Cardiac muscle cell (in vitro differentiated cells and primary cell): ENCODE data around the gene TMEM106B. TPM values are rescaled to one million over a fixed set of nuclear protein-coding genes. Genes with fewer than 3 reads are reported as not detected.

Experiments
- DNase-seq, 2 donors: peaks; one replicate each; pipeline versions ENCODE4 v3.0.0 to v3.0.0-alpha.2; 2010 to 2017; ENCODE audit warnings: low read depth in 1 of 2, low spot score in 1 of 2
- H3K27ac ChIP-seq: fragments of 200-600 bp; sonication (generic); 2 replicates; pipeline ENCODE4 v1.5.1; 2016
- H3K27me3 ChIP-seq: fragments of 200-600 bp; sonication (generic); 2 replicates; pipeline ENCODE4 v1.6.0; 2016; ENCODE audit warnings: control low read depth
- H3K36me3 ChIP-seq: fragments of 200-600 bp; sonication (generic); 2 replicates; pipeline ENCODE4 v1.5.1; 2016; ENCODE audit warnings: control low read depth
- H3K4me1 ChIP-seq: fragments of 200-600 bp; sonication (generic); 2 replicates; pipeline ENCODE4 v1.8.1; 2017; ENCODE audit warnings: low read depth, mild to moderate bottlenecking, mixed run types
- H3K4me3 ChIP-seq: fragments of 200-600 bp; sonication (generic); 2 replicates; pipeline ENCODE4 v1.5.1; 2016; ENCODE audit warnings: mild to moderate bottlenecking
- H3K9me3 ChIP-seq: fragments of 200-600 bp; sonication (generic); 2 replicates; pipeline ENCODE4 v1.5.1; 2017; ENCODE audit warnings: low read depth, mild to moderate bottlenecking, control low read depth
- polyA plus RNA-seq: library from polyadenylated mRNA; unstranded; fragments of >200 nt; fragmentation: Nextera tagmentation; extraction: Ambion mirVana; gene quantifications from 2 replicates; pipeline ENCODE4 v1.2.1, GENCODE V29; 2016
- total RNA-seq: library from RNA; depleted of rRNA; stranded (reverse); fragments of >200 nt; gene quantifications from 2 replicates; pipeline ENCODE4 v1.2.3, GENCODE V29; 2016
- TF ChIP-seq, protein P1 (sequence below): IDR thresholded peaks from 2 replicates; pipeline ENCODE4 v1.5.1; 2012; ENCODE audit warnings: low read depth, mild to moderate bottlenecking, low read length

The TMEM106B gene
- total and polyA plus RNA-seq, 2 experiments from 2014 or later, result 51.6 to 86.7 TPM

DNA sequence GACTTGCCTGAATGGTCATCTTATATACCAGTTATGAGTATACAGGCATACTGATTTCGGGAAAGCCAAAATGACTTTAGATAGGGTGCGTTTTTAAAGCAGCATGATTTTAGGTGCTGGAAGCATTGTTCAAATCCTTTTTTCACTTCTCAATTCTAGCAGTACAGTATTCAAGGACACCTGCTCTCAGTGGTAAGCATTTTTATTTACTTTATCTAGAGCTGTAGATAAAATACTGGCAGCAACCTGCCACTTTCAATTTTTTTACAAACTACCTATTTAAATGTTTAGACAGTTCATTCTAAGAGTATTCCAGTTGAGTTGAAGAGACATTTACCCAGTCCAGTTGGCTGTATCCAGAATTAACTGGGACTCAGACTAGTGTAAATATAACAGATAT is 33.6 kb downstream of the TMEM106B start:
- H3K36me3 ChIP-seq, result no peaks in the 10 kb centered on the region
- TF ChIP-seq, protein P1, sequence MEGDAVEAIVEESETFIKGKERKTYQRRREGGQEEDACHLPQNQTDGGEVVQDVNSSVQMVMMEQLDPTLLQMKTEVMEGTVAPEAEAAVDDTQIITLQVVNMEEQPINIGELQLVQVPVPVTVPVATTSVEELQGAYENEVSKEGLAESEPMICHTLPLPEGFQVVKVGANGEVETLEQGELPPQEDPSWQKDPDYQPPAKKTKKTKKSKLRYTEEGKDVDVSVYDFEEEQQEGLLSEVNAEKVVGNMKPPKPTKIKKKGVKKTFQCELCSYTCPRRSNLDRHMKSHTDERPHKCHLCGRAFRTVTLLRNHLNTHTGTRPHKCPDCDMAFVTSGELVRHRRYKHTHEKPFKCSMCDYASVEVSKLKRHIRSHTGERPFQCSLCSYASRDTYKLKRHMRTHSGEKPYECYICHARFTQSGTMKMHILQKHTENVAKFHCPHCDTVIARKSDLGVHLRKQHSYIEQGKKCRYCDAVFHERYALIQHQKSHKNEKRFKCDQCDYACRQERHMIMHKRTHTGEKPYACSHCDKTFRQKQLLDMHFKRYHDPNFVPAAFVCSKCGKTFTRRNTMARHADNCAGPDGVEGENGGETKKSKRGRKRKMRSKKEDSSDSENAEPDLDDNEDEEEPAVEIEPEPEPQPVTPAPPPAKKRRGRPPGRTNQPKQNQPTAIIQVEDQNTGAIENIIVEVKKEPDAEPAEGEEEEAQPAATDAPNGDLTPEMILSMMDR, result no peak
- no peaks in the 10 kb centered on the region for H3K9me3 ChIP-seq
- no peak overlapping the region for H3K27ac ChIP-seq
- no peaks in the 10 kb centered on the region for H3K27me3 ChIP-seq
- H3K4me1 ChIP-seq, result no peaks in the 10 kb centered on the region
- no peak overlapping the region for H3K4me3 ChIP-seq
- no peak for DNase-seq

DNA sequence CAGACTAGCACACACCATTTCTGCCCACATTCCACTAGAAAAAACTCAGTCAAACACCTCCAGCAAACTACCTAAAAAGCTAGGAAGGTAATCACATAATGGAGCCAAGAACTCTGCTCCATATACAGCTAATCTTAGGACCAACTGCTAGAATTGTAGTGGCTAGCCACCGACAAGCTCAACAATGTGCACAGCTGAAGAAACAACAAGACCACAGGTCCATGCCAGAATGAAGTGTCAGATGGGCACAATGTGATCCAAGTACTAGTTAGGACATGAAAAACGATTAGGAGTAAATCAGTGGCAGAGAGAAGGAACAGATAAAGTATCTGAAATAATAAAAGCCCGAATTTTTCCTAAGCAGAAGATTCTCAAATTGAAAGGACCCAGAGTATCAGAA is 38.6 kb downstream of the TMEM106B start:
- Histone ChIP-seq H3K27ac (no peak overlapping the region), H3K4me3 (no peak overlapping the region), H3K27me3 (no peaks in the 10 kb centered on the region), H3K36me3 (no peaks in the 10 kb centered on the region), H3K4me1 (no peaks in the 10 kb centered on the region), H3K9me3 (no peaks in the 10 kb centered on the region)
- TF ChIP-seq, protein P1, result no peak
- DNase-seq, result no peak

DNA sequence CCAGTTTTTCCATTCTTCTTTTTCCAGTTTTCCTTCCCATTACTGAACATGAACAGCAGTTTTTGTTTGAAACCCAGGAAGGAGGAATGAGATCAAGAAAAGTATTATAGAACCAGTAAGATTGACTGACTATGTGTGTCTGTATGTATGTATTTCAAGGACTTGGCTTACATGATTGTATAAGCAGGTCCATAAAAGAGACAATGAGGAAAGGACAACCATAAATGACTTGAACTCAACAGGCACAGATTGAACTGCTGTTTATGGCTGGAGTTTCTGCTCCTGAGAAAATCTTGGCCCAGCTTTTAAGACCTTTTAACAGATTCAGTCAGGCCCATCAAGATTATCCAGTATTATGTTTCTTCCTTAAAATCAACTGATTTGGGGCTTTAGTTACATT is 39.1 kb downstream of the TMEM106B start:
- Histone ChIP-seq H3K4me3 (no peak overlapping the region), H3K27ac (no peak overlapping the region)
- TF ChIP-seq, protein P1, result no peak

DNA sequence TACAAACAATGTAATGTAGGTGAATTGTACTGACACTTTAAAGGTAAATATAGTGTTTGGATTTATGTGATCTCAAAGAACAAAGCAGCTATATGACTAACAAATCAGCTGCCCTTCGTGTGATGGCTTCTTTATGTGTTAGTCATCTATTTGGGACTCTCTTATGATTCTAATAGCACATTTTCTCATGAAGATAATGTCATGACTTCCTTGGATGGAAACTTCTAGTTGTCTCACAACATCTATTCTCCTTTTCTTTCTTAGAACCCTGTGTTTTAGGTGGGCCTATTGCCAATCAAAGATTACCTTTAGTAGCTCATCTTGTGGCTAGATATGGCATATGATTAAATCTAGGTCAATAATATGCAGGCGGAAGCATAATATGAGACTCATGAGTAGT is 45.0 kb downstream of the TMEM106B start:
- Histone ChIP-seq H3K9me3 (no peaks in the 10 kb centered on the region), H3K27me3 (no peaks in the 10 kb centered on the region), H3K4me3 (no peak overlapping the region), H3K27ac (no peak overlapping the region), H3K36me3 (no peaks in the 10 kb centered on the region), H3K4me1 (no peaks in the 10 kb centered on the region)
- TF ChIP-seq, protein P1, result no peak
- no peak for DNase-seq

More for the DNA sequence above, 39.1 kb downstream of the TMEM106B start:
- Histone ChIP-seq H3K9me3 (no peaks in the 10 kb centered on the region), H3K27me3 (no peaks in the 10 kb centered on the region), H3K4me1 (no peaks in the 10 kb centered on the region), H3K36me3 (no peaks in the 10 kb centered on the region)
- DNase-seq, result no peak

DNA sequence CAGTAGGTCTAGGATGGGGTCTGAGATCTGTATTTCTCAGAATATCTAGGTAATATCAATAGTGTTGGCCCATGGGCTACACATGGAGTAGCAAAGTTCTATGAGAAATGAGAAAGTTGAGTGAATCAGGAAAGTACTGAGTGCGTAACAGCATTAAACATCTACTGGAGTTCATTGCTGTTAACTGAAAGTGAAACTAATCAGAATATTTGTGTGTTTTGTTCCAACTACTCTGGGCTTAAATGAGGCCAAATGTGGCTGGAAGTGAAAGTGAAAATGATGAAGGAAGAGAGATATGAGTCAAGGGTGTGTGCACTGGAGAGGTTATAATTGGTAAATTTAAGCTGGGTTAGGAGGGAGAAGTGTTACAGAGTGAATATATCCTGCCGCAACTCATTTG is 46.5 kb downstream of the TMEM106B start:
- Histone ChIP-seq H3K9me3 (no peaks in the 10 kb centered on the region), H3K4me1 (no peaks in the 10 kb centered on the region), H3K36me3 (no peaks in the 10 kb centered on the region), H3K27me3 (no peaks in the 10 kb centered on the region), H3K4me3 (no peak overlapping the region), H3K27ac (no peak overlapping the region)
- TF ChIP-seq, protein P1, result no peak
- DNase-seq, result peak in 1 of 2 donors; percentile 19

DNA sequence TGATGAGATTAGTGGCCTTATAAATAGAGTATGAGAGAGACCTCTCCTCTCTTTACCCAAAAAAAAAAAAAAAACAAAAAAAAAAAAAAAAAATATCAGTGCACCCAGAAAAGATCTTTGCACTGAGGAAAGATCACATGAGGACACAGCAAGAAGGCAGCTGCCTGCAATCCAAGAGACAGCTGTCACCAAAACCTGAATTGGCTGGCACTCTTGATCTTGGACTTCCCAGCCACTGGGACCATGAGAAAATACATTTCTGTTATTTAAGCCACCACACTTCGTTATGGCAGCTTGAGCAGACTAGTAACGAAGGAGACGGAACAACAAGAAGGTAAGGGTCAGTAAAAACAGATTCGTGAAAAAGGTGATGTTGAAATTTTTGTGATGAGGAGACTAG is 47.0 kb downstream of the TMEM106B start:
- Histone ChIP-seq H3K27me3 (no peaks in the 10 kb centered on the region), H3K4me3 (no peak overlapping the region), H3K9me3 (no peaks in the 10 kb centered on the region), H3K27ac (no peak overlapping the region), H3K4me1 (no peaks in the 10 kb centered on the region), H3K36me3 (no peaks in the 10 kb centered on the region)
- TF ChIP-seq, protein P1, result no peak
- no peak for DNase-seq
